ENCODE results near the gene RHOF. TPM values are rescaled to one million over a fixed set of nuclear protein-coding genes. Genes with fewer than 3 reads are reported as not detected.
"Not testable (repeated sequence)": the region's sequence is repeated elsewhere in the genome, so short reads cannot be mapped to it uniquely, and the experiment has no call there.

The RHOF gene
- total RNA-seq, 1 donor from 2014 or later, result 7.8 TPM

GRCh38 chr12:121773011-121773777, 20.3 kb downstream of the RHOF start:
- DNase-seq, result peak; percentile 81

GRCh38 chr12:121770813-121771625, 22.5 kb downstream of the RHOF start:
- no peak for DNase-seq

- DNase-seq, result no peak
These were observed 23.1 kb downstream of the RHOF start for GRCh38 chr12:121770388-121770787.

- DNase-seq, result no peak
These were observed 23.6 kb downstream of the RHOF start for GRCh38 chr12:121769831-121770301.

GRCh38 chr12:121769297-121769830, 24.1 kb downstream of the RHOF start:
- no peak for DNase-seq

- DNase-seq, result peak; percentile 85
These were observed 25.9 kb downstream of the RHOF start for GRCh38 chr12:121767525-121768016.

- DNase-seq, result no peak
These were observed 27.0 kb downstream of the RHOF start for GRCh38 chr12:121766290-121767039.

- peak; percentile 83 for DNase-seq
These were observed 27.9 kb downstream of the RHOF start for GRCh38 chr12:121765573-121765972.

GRCh38 chr12:121764808-121765207, 28.7 kb downstream of the RHOF start:
- no peak for DNase-seq

- peak; percentile 51 for DNase-seq
These were observed 31.2 kb downstream of the RHOF start for GRCh38 chr12:121762269-121762668.

GRCh38 chr12:121758536-121758935, 35.0 kb downstream of the RHOF start:
- DNase-seq, result not testable (repeated sequence)

GRCh38 chr12:121755591-121755990, 37.9 kb downstream of the RHOF start:
- no peak for DNase-seq

GRCh38 chr12:121754836-121755235, 38.7 kb downstream of the RHOF start:
- no peak for DNase-seq

GRCh38 chr12:121753844-121754264, 39.6 kb downstream of the RHOF start:
- no peak for DNase-seq

GRCh38 chr12:121751749-121752351, 41.6 kb downstream of the RHOF start:
- DNase-seq, result no peak

GRCh38 chr12:121751034-121751433, 42.5 kb downstream of the RHOF start:
- no peak for DNase-seq

GRCh38 chr12:121750507-121750955, 43.0 kb downstream of the RHOF start:
- no peak for DNase-seq

- DNase-seq, result no peak
These were observed 44.2 kb downstream of the RHOF start for GRCh38 chr12:121749267-121749666.

GRCh38 chr12:121748571-121749265, 44.8 kb downstream of the RHOF start:
- DNase-seq, result peak; percentile 50

- no peak for DNase-seq
These were observed 45.3 kb downstream of the RHOF start for GRCh38 chr12:121748218-121748570.

GRCh38 chr12:121745545-121745944, 47.9 kb downstream of the RHOF start:
- not testable (repeated sequence) for DNase-seq

All from tongue (tissue), 2 donors.